HUES64 (cell line): ENCODE results near the gene PRB2. TPM values are rescaled to one million over a fixed set of nuclear protein-coding genes. Genes with fewer than 3 reads are reported as not detected.
"Not testable (repeated sequence)": the region's sequence is repeated elsewhere in the genome, so short reads cannot be mapped to it uniquely, and the experiment has no call there.

Source experiments
- H3K27ac ChIP-seq: 2 replicates; pipeline ENCODE4 v1.7.0; 2013; ENCODE audit warnings: low read depth, low read length, inconsistent platforms
- H3K27me3 ChIP-seq: 2 replicates; pipeline ENCODE4 v1.6.1; 2013; ENCODE audit warnings: mild to moderate bottlenecking, low read length; ENCODE audit not compliant: insufficient read depth
- H3K36me3 ChIP-seq: 2 replicates; pipeline ENCODE4 v1.6.1; 2013; ENCODE audit warnings: mild to moderate bottlenecking, low read length; ENCODE audit not compliant: insufficient read depth
- H3K4me1 ChIP-seq: 2 replicates; pipeline ENCODE4 v1.6.1; 2013; ENCODE audit warnings: mild to moderate bottlenecking, low read length, moderate library complexity; ENCODE audit not compliant: insufficient read depth
- H3K4me3 ChIP-seq: 2 replicates; pipeline ENCODE4 v1.5.1; 2013; ENCODE audit warnings: mild to moderate bottlenecking, low read length, moderate library complexity
- H3K9ac ChIP-seq: 2 replicates; pipeline ENCODE4 v1.6.1; 2013; ENCODE audit warnings: mild to moderate bottlenecking, low read depth, low read length
- H3K9me3 ChIP-seq: 2 replicates; pipeline ENCODE4 v1.6.1; 2013; ENCODE audit warnings: low read depth, low read length; ENCODE audit not compliant: insufficient read depth
- WGBS: fragments of 150-250, 120-280 bp; methylation state at CpG from one replicate; pipeline ENCODE4 v1.1.7; 2013; ENCODE audit warnings: missing lambda C conversion rate; 5-methylcytosine and 5-hydroxymethylcytosine counted together
- polyA plus RNA-seq, 2 experiments: library from polyadenylated mRNA; stranded (reverse); fragments of 50-300 nt; gene quantifications; one replicate each; pipeline ENCODE4 v1.2.3, GENCODE V29; 2013

PRB2 gene
- polyA plus RNA-seq (2013, experiment 1 of 2), result not detected
- not detected for polyA plus RNA-seq (2013, experiment 2 of 2)

- not testable (repeated sequence) for H3K4me1 ChIP-seq, H3K9ac ChIP-seq, H3K9me3 ChIP-seq, H3K4me3 ChIP-seq, H3K27me3 ChIP-seq, H3K36me3 ChIP-seq, H3K27ac ChIP-seq
- WGBS, result no CpG with 5 or more reads among the region's 1 CpG
Observed at GRCh38 chr12:11395467-11395866, at the start of gene PRB2. TSS of gene PRB2 (minus strand) at chr12:11395567. CDS start at chr12:11395529, 38 bp downstream.

- Histone ChIP-seq H3K4me3 (no peak overlapping the region), H3K9me3 (peaks cover 4% of the 10 kb centered on the region; the same call in 1 of the 2 replicates), H3K4me1 (no peaks in the 10 kb centered on the region), H3K36me3 (no peaks in the 10 kb centered on the region), H3K27me3 (no peaks in the 10 kb centered on the region), H3K27ac (no peak overlapping the region), H3K9ac (no peak overlapping the region)
- 71% methylated on average over 2 of the region's 2 CpGs for WGBS
Observed at GRCh38 chr12:11437966-11438365, 42.6 kb upstream of the PRB2 start.

- no peaks in the 10 kb centered on the region for H3K4me1 ChIP-seq
- H3K27me3 ChIP-seq, result no peaks in the 10 kb centered on the region
- no peaks in the 10 kb centered on the region for H3K36me3 ChIP-seq
- H3K9ac ChIP-seq, result no peak overlapping the region
- H3K4me3 ChIP-seq, result no peak overlapping the region
- H3K9me3 ChIP-seq, result peaks cover 4% of the 10 kb centered on the region; the same call in 1 of the 2 replicates
- WGBS, result 58% methylated on average over 4 of the region's 4 CpGs
- H3K27ac ChIP-seq, result no peak overlapping the region
Observed at GRCh38 chr12:11433664-11434063, 38.3 kb upstream of the PRB2 start.

- Histone ChIP-seq H3K9ac (no peak overlapping the region), H3K4me3 (no peak overlapping the region), H3K27me3 (no peaks in the 10 kb centered on the region), H3K27ac (no peak overlapping the region), H3K4me1 (no peaks in the 10 kb centered on the region), H3K36me3 (no peaks in the 10 kb centered on the region), H3K9me3 (no peaks in the 10 kb centered on the region)
- 93% methylated on average over 3 of the region's 4 CpGs for WGBS
Observed at GRCh38 chr12:11431486-11431885, 36.1 kb upstream of the PRB2 start.

GRCh38 chr12:11427341-11427740 lies 32.0 kb upstream of the PRB2 start:
- H3K9ac ChIP-seq, result no peak overlapping the region
- no peaks in the 10 kb centered on the region for H3K27me3 ChIP-seq
- no peaks in the 10 kb centered on the region for H3K9me3 ChIP-seq
- no peak overlapping the region for H3K4me3 ChIP-seq
- H3K4me1 ChIP-seq, result no peaks in the 10 kb centered on the region
- 96% methylated on average over 1 of the region's 1 CpG for WGBS
- H3K27ac ChIP-seq, result no peak overlapping the region
- H3K36me3 ChIP-seq, result no peaks in the 10 kb centered on the region

- Histone ChIP-seq H3K36me3 (no peaks in the 10 kb centered on the region), H3K9me3 (peaks cover 16% of the 10 kb centered on the region), H3K27me3 (no peaks in the 10 kb centered on the region), H3K9ac (no peak overlapping the region), H3K27ac (no peak overlapping the region), H3K4me3 (no peak overlapping the region), H3K4me1 (no peaks in the 10 kb centered on the region)
Observed at GRCh38 chr12:11412731-11413130, 17.4 kb upstream of the PRB2 start.

GRCh38 chr12:11408096-11408495 lies 12.7 kb upstream of the PRB2 start:
- H3K9ac ChIP-seq, result no peak overlapping the region
- no peaks in the 10 kb centered on the region for H3K9me3 ChIP-seq
- H3K27ac ChIP-seq, result no peak overlapping the region
- no peaks in the 10 kb centered on the region for H3K27me3 ChIP-seq
- H3K4me1 ChIP-seq, result no peaks in the 10 kb centered on the region
- no peaks in the 10 kb centered on the region for H3K36me3 ChIP-seq
- WGBS, result 95% methylated on average over 5 of the region's 6 CpGs
- H3K4me3 ChIP-seq, result no peak overlapping the region

GRCh38 chr12:11397366-11397765 lies 2.0 kb upstream of the PRB2 start:
- 52% methylated on average over 1 of the region's 1 CpG for WGBS
- no peak overlapping the region for H3K27ac ChIP-seq
- H3K4me3 ChIP-seq, result no peak overlapping the region
- H3K27me3 ChIP-seq, result no peaks in the 10 kb centered on the region
- H3K4me1 ChIP-seq, result no peaks in the 10 kb centered on the region
- no peaks in the 10 kb centered on the region for H3K36me3 ChIP-seq
- no peaks in the 10 kb centered on the region for H3K9me3 ChIP-seq
- no peak overlapping the region for H3K9ac ChIP-seq

- not testable (repeated sequence) for H3K4me1 ChIP-seq, H3K27ac ChIP-seq, H3K9me3 ChIP-seq, H3K9ac ChIP-seq, H3K27me3 ChIP-seq, H3K4me3 ChIP-seq, H3K36me3 ChIP-seq
- WGBS, result 91% methylated on average over 1 of the region's 3 CpGs
Observed at GRCh38 chr12:11391456-11391855, 3.9 kb downstream of the PRB2 start.

GRCh38 chr12:11377420-11377819 lies 17.9 kb downstream of the PRB2 start:
- H3K9me3 ChIP-seq, H3K36me3 ChIP-seq, H3K4me3 ChIP-seq, H3K27me3 ChIP-seq, H3K4me1 ChIP-seq, H3K27ac ChIP-seq, H3K9ac ChIP-seq: not testable (repeated sequence)
- WGBS, result 97% methylated on average over 3 of the region's 3 CpGs

GRCh38 chr12:11361151-11361550 lies 34.2 kb downstream of the PRB2 start:
- no peak overlapping the region for H3K4me3 ChIP-seq
- no peaks in the 10 kb centered on the region for H3K36me3 ChIP-seq
- H3K27me3 ChIP-seq, result no peaks in the 10 kb centered on the region
- H3K27ac ChIP-seq, result no peak overlapping the region
- H3K9ac ChIP-seq, result no peak overlapping the region
- no peaks in the 10 kb centered on the region for H3K9me3 ChIP-seq
- no peaks in the 10 kb centered on the region for H3K4me1 ChIP-seq

GRCh38 chr12:11360205-11360883 lies 35.0 kb downstream of the PRB2 start:
- WGBS, result 94% methylated on average over 1 of the region's 1 CpG
- not testable (repeated sequence) for H3K9me3 ChIP-seq, H3K36me3 ChIP-seq, H3K4me1 ChIP-seq, H3K27me3 ChIP-seq, H3K9ac ChIP-seq, H3K27ac ChIP-seq, H3K4me3 ChIP-seq
